Measurements from ENCODE around the gene ACACB. TPM values are rescaled to one million over a fixed set of nuclear protein-coding genes. Genes with fewer than 3 reads are reported as not detected.
A peak's percentile ranks its signal among the peaks of the same experiment; 100 is the strongest.

Gene ACACB
- total and polyA plus RNA-seq, 12 donors, result 12.8 to 241 (median 107) TPM

- 54 to 58% methylated on average over 4 of the region's 4 CpGs for WGBS, 2 donors
- DNase-seq (no peak), ATAC-seq (no peak)
- intact Hi-C loops (cut with DNase I), result no loop called here
- peaks cover 6 to 90% (median 58%) of the 10 kb centered on the region in 9 donors for H3K4me1 ChIP-seq
- no peak for TF ChIP-seq CTCF (IDR thresholded peaks at IDR 0.05)
- no peak overlapping the region for H3K4me3 ChIP-seq
- H3K27ac ChIP-seq, result peak overlapping the region in 6 of 10 donors; percentile 60 to 99 (median 92)
- H3K27me3 ChIP-seq, result no peaks in the 10 kb centered on the region
- H3K9me3 ChIP-seq, result no peaks in the 10 kb centered on the region
- H3K36me3 ChIP-seq, result peaks cover 0 to 13% (median 0%) of the 10 kb centered on the region in 9 donors
Observed at GRCh38 chr12:109120557-109120956, 4.2 kb downstream of the ACACB start.

DNA sequence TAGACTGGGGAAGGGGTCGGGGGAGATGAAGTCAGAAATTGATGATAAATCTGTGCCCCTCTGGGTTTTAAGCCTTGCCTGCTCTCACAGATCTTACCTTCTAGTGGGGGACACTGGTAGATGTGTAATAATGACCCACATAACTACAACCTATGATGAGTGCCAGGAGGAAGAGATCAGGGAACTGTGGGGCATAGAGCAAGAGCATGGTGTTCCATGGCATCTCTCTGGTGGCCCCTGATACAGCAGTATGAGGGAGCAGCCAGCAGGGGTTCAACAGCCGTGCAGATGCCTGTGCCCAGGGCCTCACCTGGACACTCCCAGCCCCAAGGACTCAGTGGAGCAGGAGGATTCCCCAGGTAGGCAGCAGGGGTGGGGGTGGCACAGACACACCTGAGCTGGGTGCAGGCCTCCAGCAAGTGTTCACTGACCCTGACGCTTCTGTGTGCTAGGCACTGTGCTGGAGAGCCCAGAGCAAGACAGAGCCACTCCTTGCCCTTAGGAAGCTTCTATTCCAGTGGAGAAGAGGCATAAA, 5.0 kb downstream of the ACACB start:
- Histone ChIP-seq H3K27me3 (no peaks in the 10 kb centered on the region), H3K36me3 (peaks cover 0 to 21% (median 0%) of the 10 kb centered on the region in 9 donors), H3K4me1 (peaks cover 5 to 90% (median 49%) of the 10 kb centered on the region in 9 donors), H3K27ac (peak overlapping the region in 5 of 10 donors; percentile 10 to 99 (median 23)), H3K4me3 (no peak overlapping the region), H3K9me3 (no peaks in the 10 kb centered on the region)
- ATAC-seq, result peak in 1 of 8 donors; percentile 4
- intact Hi-C loops (cut with DNase I), result no loop called here
- TF ChIP-seq CTCF (IDR thresholded peaks at IDR 0.05), result no peak
- no peak for DNase-seq
- WGBS, 2 donors, result 95% methylated on average over 3 of the region's 3 CpGs

DNA sequence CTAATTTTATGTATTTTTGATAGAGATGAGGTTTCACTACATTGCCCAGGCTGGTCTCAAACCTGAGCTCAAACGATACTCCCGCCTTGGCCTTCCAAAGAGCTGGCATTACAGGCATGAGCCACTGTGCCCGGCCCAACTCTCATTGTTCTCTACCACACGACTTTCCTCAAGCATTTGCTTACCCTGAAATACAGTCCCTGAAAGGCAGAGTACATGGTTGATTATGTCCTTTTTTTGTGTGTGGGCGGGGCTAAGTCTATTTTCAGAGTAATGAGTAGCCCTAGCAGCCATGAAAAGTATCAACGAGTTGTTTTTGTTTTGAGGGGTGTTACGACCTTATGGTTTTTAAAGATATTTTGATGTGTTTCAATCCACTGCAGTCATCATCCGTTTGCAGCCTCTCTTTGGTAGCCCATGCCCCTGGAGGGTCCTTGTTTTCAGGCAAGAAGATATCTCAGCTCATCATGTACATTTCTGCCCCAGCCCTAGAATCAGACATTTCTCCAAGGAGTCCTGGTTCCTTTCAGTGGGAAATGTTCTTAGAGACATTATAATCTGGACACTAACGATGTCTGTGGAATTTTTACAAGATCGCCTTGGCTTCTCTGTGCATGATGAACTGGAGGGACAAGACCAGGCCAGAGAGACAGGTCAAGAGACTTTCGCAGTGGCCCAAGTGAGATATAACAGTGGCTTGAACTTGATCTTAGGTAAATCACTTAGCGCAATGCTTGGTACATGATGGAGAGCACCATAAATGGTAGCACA, 8.7 kb downstream of the ACACB start:
- Histone ChIP-seq H3K9me3 (no peaks in the 10 kb centered on the region), H3K27ac (peak overlapping the region; percentile 11 to 82 (median 70)), H3K4me1 (peaks cover 0 to 80% (median 32%) of the 10 kb centered on the region in 9 donors), H3K36me3 (peaks cover 0 to 40% (median 0%) of the 10 kb centered on the region in 9 donors), H3K27me3 (no peaks in the 10 kb centered on the region), H3K4me3 (no peak overlapping the region)
- intact Hi-C loops (cut with DNase I), result no loop called here
- ATAC-seq, result peak in 6 of 8 donors; percentile 14 to 76 (median 64)
- peak in 1 of 2 donors; percentile 41 for DNase-seq
- 58 to 65% methylated on average over 12 of the region's 12 CpGs for WGBS, 2 donors
- no peak for TF ChIP-seq CTCF (IDR thresholded peaks at IDR 0.05)

GRCh38 chr12:109125791-109126190, 9.4 kb downstream of the ACACB start:
- Histone ChIP-seq H3K9me3 (no peaks in the 10 kb centered on the region), H3K36me3 (peaks cover 0 to 42% (median 0%) of the 10 kb centered on the region in 9 donors), H3K27me3 (no peaks in the 10 kb centered on the region), H3K27ac (peak overlapping the region in 7 of 10 donors; percentile 14 to 82 (median 74)), H3K4me1 (peaks cover 0 to 80% (median 29%) of the 10 kb centered on the region in 9 donors), H3K4me3 (no peak overlapping the region)
- ATAC-seq (no peak), DNase-seq (no peak)
- 86 to 87% methylated on average over 7 of the region's 7 CpGs for WGBS, 2 donors
- intact Hi-C loops (cut with DNase I), result no loop called here
- no peak for TF ChIP-seq CTCF (IDR thresholded peaks at IDR 0.05)

Data from heart right ventricle (tissue), 16 donors.